Upper lobe of right lung (tissue), 1 donor: ENCODE results near the gene ZNF276. TPM values are rescaled to one million over a fixed set of nuclear protein-coding genes. Genes with fewer than 3 reads are reported as not detected.

Experiments used
- ATAC-seq: fragments of 200-7000 bp; cut with Tn5 transposase; one replicate; pipeline ENCODE4 v1.9.1; 2020; ENCODE audit warnings: mild to moderate bottlenecking, moderate library complexity
- DNase-seq: peaks from one replicate; pipeline ENCODE4 v3.0.0-alpha.2; 2020
- H3K27ac ChIP-seq: fragments of 200-600 bp; one replicate; pipeline ENCODE4 v1.8.0; 2022
- H3K27me3 ChIP-seq: fragments of 200-600 bp; one replicate; pipeline ENCODE4 v1.8.0; 2022; ENCODE audit warnings: mild to moderate bottlenecking
- H3K36me3 ChIP-seq: fragments of 200-600 bp; one replicate; pipeline ENCODE4 v1.8.0; 2022
- H3K4me1 ChIP-seq: fragments of 200-600 bp; one replicate; pipeline ENCODE4 v1.8.0; 2022
- H3K4me3 ChIP-seq: fragments of 200-600 bp; one replicate; pipeline ENCODE4 v1.8.0; 2022; ENCODE audit warnings: mild to moderate bottlenecking
- H3K9me3 ChIP-seq: fragments of 200-600 bp; one replicate; pipeline ENCODE4 v1.8.0; 2022
- intact Hi-C: fragments of 100-400 bp; cut with DNase I; formaldehyde crosslinking; loops from one replicate; pipeline ENCODE4 v1.11.0; 2022
- total RNA-seq: library from RNA; stranded (reverse); fragmentation: NEBNext Ultra II Directional; extraction: Animal tissue kit (Norgen Biotek cat#: 25700); gene quantifications from one replicate; pipeline ENCODE4 v1.2.1, GENCODE V29; 2021
- TF ChIP-seq, protein P1 (sequence below): fragments of 200-600 bp; IDR thresholded peaks from one replicate; pipeline ENCODE4 v1.8.0; 2022; ENCODE audit warnings: antibody characterized with exemption
- donor health status: DM: no; HTN: yes; CAD: no; lungs with severe emphysema.

ZNF276 gene
- total RNA-seq, 1 donor from 2014 or later, result 35.8 TPM

- Histone ChIP-seq H3K36me3 (no peaks in the 10 kb centered on the region), H3K9me3 (no peaks in the 10 kb centered on the region), H3K27ac (no peak overlapping the region), H3K4me1 (peaks cover 14% of the 10 kb centered on the region), H3K27me3 (peaks cover 7% of the 10 kb centered on the region), H3K4me3 (no peak overlapping the region)
- DNase-seq (no peak), ATAC-seq (no peak)
- TF ChIP-seq, protein P1, sequence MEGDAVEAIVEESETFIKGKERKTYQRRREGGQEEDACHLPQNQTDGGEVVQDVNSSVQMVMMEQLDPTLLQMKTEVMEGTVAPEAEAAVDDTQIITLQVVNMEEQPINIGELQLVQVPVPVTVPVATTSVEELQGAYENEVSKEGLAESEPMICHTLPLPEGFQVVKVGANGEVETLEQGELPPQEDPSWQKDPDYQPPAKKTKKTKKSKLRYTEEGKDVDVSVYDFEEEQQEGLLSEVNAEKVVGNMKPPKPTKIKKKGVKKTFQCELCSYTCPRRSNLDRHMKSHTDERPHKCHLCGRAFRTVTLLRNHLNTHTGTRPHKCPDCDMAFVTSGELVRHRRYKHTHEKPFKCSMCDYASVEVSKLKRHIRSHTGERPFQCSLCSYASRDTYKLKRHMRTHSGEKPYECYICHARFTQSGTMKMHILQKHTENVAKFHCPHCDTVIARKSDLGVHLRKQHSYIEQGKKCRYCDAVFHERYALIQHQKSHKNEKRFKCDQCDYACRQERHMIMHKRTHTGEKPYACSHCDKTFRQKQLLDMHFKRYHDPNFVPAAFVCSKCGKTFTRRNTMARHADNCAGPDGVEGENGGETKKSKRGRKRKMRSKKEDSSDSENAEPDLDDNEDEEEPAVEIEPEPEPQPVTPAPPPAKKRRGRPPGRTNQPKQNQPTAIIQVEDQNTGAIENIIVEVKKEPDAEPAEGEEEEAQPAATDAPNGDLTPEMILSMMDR, result no peak
- intact Hi-C loops, result no loop called here
Measured at GRCh38 chr16:89716916-89717687, 4.2 kb upstream of the ZNF276 start.

GRCh38 chr16:89717688-89718505 is 3.4 kb upstream of the ZNF276 start:
- TF ChIP-seq, protein P1, result no peak
- H3K9me3 ChIP-seq, result no peaks in the 10 kb centered on the region
- H3K27ac ChIP-seq, result no peak overlapping the region
- DNase-seq (no peak), ATAC-seq (no peak)
- H3K36me3 ChIP-seq, result peaks cover under 1% of the 10 kb centered on the region
- peaks cover 20% of the 10 kb centered on the region for H3K4me1 ChIP-seq
- H3K4me3 ChIP-seq, result no peak overlapping the region
- peaks cover 3% of the 10 kb centered on the region for H3K27me3 ChIP-seq
- intact Hi-C loops, result no loop called here

DNA sequence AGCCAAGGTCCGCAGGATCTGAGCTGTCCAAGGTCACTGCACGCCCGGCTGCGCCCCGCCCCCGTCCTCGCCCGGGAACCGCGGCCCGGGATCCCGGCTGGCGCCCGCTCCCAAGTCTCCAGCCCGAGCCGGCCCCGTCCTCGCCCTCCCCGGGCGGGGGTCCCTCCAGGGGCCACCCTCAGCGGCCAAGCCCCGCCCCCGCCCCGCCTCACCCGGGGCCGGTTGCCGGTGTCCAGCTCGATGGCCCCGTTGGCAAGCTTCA is 855 bp upstream of the ZNF276 start:
- ATAC-seq (peak; percentile 1), DNase-seq (peak; percentile 79)
- intact Hi-C loops, result no loop called here
- H3K4me3 ChIP-seq, result peak overlapping the region; percentile 82
- H3K27ac ChIP-seq, result peak overlapping the region; percentile 96
- H3K9me3 ChIP-seq, result no peaks in the 10 kb centered on the region
- peaks cover 27% of the 10 kb centered on the region for H3K36me3 ChIP-seq
- peaks cover 36% of the 10 kb centered on the region for H3K4me1 ChIP-seq
- TF ChIP-seq, protein P1, result no peak
- no peaks in the 10 kb centered on the region for H3K27me3 ChIP-seq

DNA sequence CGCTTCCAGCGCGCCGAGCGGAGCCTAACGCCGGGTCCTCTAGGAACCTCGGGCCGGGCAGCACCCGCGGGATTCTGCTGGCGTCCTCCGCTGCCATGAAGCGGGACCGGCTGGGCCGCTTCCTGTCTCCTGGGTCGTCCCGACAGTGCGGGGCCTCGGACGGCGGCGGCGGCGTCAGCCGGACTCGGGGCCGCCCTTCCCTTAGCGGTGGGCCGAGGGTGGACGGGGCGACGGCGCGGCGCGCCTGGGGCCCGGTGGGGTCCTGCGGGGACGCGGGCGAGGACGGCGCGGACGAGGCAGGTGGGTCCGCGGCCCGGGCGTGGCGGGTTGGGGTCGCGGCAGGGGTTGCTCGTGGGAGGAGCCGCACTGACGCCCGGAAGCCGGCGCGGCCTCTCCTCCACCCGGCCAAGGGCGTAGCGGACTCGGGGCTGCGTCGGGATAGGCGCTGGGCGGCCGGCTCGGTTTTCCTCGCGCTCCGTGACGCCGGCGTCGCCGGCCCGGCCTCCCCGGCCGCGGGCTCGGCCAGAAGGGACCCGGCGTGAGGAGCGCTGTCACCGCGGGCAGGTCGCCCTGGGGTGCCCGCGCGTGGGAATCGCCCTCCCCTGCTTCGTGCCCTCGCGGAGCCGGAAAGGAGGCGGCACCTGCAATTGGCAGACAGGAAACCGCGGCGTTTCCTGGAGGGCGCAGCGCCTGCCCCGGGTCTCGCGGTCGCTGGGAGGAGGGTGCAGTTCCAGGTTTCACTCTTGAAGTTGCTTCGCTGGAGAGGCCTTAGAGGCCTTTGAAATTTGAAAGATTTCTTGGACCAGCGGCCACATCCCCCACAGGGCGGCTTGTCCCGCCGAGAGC is 432 bp downstream of the ZNF276 start:
- Histone ChIP-seq H3K27me3 (no peaks in the 10 kb centered on the region), H3K27ac (peak overlapping the region; percentile 96), H3K36me3 (peaks cover 39% of the 10 kb centered on the region), H3K4me1 (peaks cover 39% of the 10 kb centered on the region), H3K9me3 (no peaks in the 10 kb centered on the region), H3K4me3 (peak overlapping the region; percentile 82)
- DNase-seq (peak; percentile 90), ATAC-seq (peak; percentile 51)
- TF ChIP-seq, protein P1, result no peak
- intact Hi-C loops, result no loop called here

DNA sequence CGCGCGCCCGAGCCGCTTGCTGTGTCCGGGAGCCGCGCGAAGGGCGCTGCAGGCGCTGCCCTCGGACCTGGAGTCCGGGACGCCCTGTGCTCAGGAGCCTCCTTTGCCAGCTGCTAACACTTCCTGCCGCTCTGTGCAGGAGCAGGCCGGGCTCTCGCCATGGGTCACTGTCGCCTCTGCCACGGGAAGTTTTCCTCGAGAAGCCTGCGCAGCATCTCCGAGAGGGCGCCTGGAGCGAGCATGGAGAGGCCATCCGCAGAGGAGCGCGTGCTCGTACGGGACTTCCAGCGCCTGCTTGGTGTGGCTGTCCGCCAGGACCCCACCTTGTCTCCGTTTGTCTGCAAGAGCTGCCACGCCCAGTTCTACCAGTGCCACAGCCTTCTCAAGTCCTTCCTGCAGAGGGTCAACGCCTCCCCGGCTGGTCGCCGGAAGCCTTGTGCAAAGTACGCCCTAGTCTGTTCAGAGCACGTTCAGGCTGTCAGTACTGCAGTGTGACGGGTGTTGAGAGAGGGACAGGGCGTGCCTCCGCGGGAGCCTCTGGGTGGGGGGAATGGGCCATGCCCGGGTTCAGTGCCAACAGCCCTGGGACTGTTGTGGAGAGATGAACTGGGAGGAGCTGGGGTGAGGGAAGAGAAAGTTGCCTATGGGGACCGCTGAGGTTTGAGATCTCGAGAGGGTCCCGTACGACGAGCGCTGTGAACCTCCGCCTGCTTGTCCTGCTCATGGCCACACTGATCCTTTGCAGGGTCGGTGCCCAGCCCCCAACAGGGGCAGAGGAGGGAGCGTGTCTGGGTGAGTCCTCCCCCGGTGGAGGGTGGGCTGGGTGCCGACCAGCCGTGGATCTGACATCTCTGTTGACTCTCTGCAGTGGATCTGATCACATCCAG is 1.3 kb downstream of the ZNF276 start:
- H3K4me3 ChIP-seq, result peak overlapping the region; percentile 82
- peaks cover 48% of the 10 kb centered on the region for H3K36me3 ChIP-seq
- H3K9me3 ChIP-seq, result no peaks in the 10 kb centered on the region
- TF ChIP-seq, protein P1, result no peak
- peak overlapping the region; percentile 96 for H3K27ac ChIP-seq
- DNase-seq, result peak; percentile 93
- peak; percentile 68 for ATAC-seq
- intact Hi-C loops, result no loop called here
- no peaks in the 10 kb centered on the region for H3K27me3 ChIP-seq
- peaks cover 39% of the 10 kb centered on the region for H3K4me1 ChIP-seq
